Left colon (tissue), 2 donors: ENCODE results near the gene RASSF8. TPM values are rescaled to one million over a fixed set of nuclear protein-coding genes. Genes with fewer than 3 reads are reported as not detected.

ENCODE experiments used
- ATAC-seq: fragments of 200-7000 bp; cut with Tn5 transposase; one replicate; pipeline ENCODE4 v1.9.1; 2020; ENCODE audit warnings: mild to moderate bottlenecking, moderate library complexity
- DNase-seq, 2 donors: peaks; one replicate each; pipeline ENCODE4 v3.0.0-alpha.2; 2020
- intact Hi-C, 2 donors: fragments of 100-400 bp; cut with DNase I in 1 of 2; cut with micrococcal nuclease in 1 of 2; formaldehyde crosslinking; loops; one replicate each; pipeline versions ENCODE4 v1.11.2 to v1.14.0; 2022; cut with DNase I, micrococcal nuclease
- total RNA-seq, 2 donors: library from RNA; stranded (reverse); fragmentation: NEBNext Ultra II Directional; extraction: Animal tissue kit (Norgen Biotek cat#: 25700); gene quantifications; one replicate each; pipeline ENCODE4 v1.2.1, GENCODE V29; 2021
- donor health status: DM: no; HTN: no; CAD: no.
- donor health status: DM: yes; HTN: yes; CAD: no.

The RASSF8 gene
- total RNA-seq, 2 donors from 2014 or later = 4.8 to 15.7 TPM

GRCh38 chr12:26014085-26014484, 55.6 kb downstream of the RASSF8 start:
- ATAC-seq (no peak), DNase-seq (no peak)
- intact Hi-C loops = loop anchor here in 1 of 2 donors (10.0 kb wide), 1 partner anchor 49 kb away; no protein-coding TSS in a partner anchor

GRCh38 chr12:26016516-26016915, 58.0 kb downstream of the RASSF8 start:
- no peak for ATAC-seq
- DNase-seq = no peak
- intact Hi-C loops = loop anchor here in 1 of 2 donors (10.0 kb wide), 1 partner anchor 52 kb away; no protein-coding TSS in a partner anchor

GRCh38 chr12:26017484-26018211, 59.2 kb downstream of the RASSF8 start:
- intact Hi-C loops = loop anchor here in 1 of 2 donors (10.0 kb wide), 1 partner anchor 53 kb away; no protein-coding TSS in a partner anchor
- DNase-seq (peak in 1 of 2 donors; percentile 9), ATAC-seq (no peak)

GRCh38 chr12:26018926-26019325, 60.4 kb downstream of the RASSF8 start:
- intact Hi-C loops = loop anchor here in 1 of 2 donors (10.0 kb wide), 1 partner anchor 54 kb away; no protein-coding TSS in a partner anchor
- ATAC-seq (no peak), DNase-seq (no peak)

GRCh38 chr12:26021534-26021933, 63.1 kb downstream of the RASSF8 start:
- ATAC-seq = no peak
- intact Hi-C loops = no loop called here

GRCh38 chr12:26022043-26022442, 63.6 kb downstream of the RASSF8 start:
- no peak for DNase-seq
- intact Hi-C loops = no loop called here
- no peak for ATAC-seq

More at GRCh38 chr12:26021534-26021933, 63.1 kb downstream of the RASSF8 start:
- DNase-seq = no peak

- DNase-seq (no peak), ATAC-seq (no peak)
- intact Hi-C loops = loop anchor here in 1 of 2 donors (5.0 kb wide), 1 partner anchor 589 kb away; no protein-coding TSS in a partner anchor
Measured at GRCh38 chr12:26026713-26027112, 68.2 kb downstream of the RASSF8 start.

GRCh38 chr12:26027401-26027800, 68.9 kb downstream of the RASSF8 start:
- ATAC-seq (no peak), DNase-seq (no peak)
- intact Hi-C loops = loop anchor here in 1 of 2 donors (5.0 kb wide), 1 partner anchor 590 kb away; no protein-coding TSS in a partner anchor

GRCh38 chr12:26028953-26029735, 70.7 kb downstream of the RASSF8 start:
- ATAC-seq (no peak), DNase-seq (peak in 1 of 2 donors; percentile 7)
- intact Hi-C loops = loop anchor here in 1 of 2 donors (5.0 kb wide), 1 partner anchor 592 kb away; no protein-coding TSS in a partner anchor

GRCh38 chr12:26029736-26030022, 71.2 kb downstream of the RASSF8 start:
- DNase-seq (no peak), ATAC-seq (no peak)
- intact Hi-C loops = loop anchor here (5.0 to 10.0 kb wide), 2 partner anchors 592 to 595 kb away; no protein-coding TSS in a partner anchor

- no peak for ATAC-seq
- intact Hi-C loops = loop anchor here in 1 of 2 donors (10.0 kb wide), 1 partner anchor 596 kb away; no protein-coding TSS in a partner anchor
- DNase-seq = no peak
Measured at GRCh38 chr12:26030371-26030770, 71.9 kb downstream of the RASSF8 start.

GRCh38 chr12:26031318-26031717, 72.8 kb downstream of the RASSF8 start:
- no peak for ATAC-seq
- DNase-seq = no peak
- intact Hi-C loops = loop anchor here in 1 of 2 donors (10.0 kb wide), 1 partner anchor 597 kb away; no protein-coding TSS in a partner anchor

- intact Hi-C loops = loop anchor here in 1 of 2 donors (10.0 kb wide), 1 partner anchor 597 kb away; no protein-coding TSS in a partner anchor
- no peak for DNase-seq
- no peak for ATAC-seq
Measured at GRCh38 chr12:26031827-26032226, 73.3 kb downstream of the RASSF8 start.

- intact Hi-C loops = loop anchor here in 1 of 2 donors (10.0 kb wide), 1 partner anchor 597 kb away; no protein-coding TSS in a partner anchor
- ATAC-seq (no peak), DNase-seq (no peak)
Measured at GRCh38 chr12:26032290-26032689, 73.8 kb downstream of the RASSF8 start.

- peak; percentile 52 for ATAC-seq
- intact Hi-C loops = loop anchor here in 1 of 2 donors (10.0 kb wide), 1 partner anchor 598 kb away; no protein-coding TSS in a partner anchor
- no peak for DNase-seq
Measured at GRCh38 chr12:26032719-26033241, 74.3 kb downstream of the RASSF8 start.

GRCh38 chr12:26034371-26035142, 76.1 kb downstream of the RASSF8 start:
- ATAC-seq = no peak
- intact Hi-C loops = loop anchor here in 1 of 2 donors (10.0 kb wide), 1 partner anchor 600 kb away; no protein-coding TSS in a partner anchor
- no peak for DNase-seq

- ATAC-seq (no peak), DNase-seq (no peak)
- intact Hi-C loops = loop anchor here in 1 of 2 donors (10.0 kb wide), 1 partner anchor 602 kb away; no protein-coding TSS in a partner anchor
Measured at GRCh38 chr12:26036877-26037276, 78.4 kb downstream of the RASSF8 start.

- intact Hi-C loops = loop anchor here in 1 of 2 donors (10.0 kb wide), 1 partner anchor 603 kb away; no protein-coding TSS in a partner anchor
- DNase-seq (no peak), ATAC-seq (no peak)
Measured at GRCh38 chr12:26037615-26038220, 79.2 kb downstream of the RASSF8 start.
